ENCODE results near the gene DCAF4L1.

DCAF4L1 gene

GRCh38 chr4:41981456-41981855, at the start of gene DCAF4L1:
TSS of gene DCAF4L1 (plus strand) at chr4:41981756. CDS start at chr4:41981793, 37 bp downstream.
- DNase-seq, result no peak

GRCh38 chr4:41932988-41933387, 48.6 kb upstream of the DCAF4L1 start:
- no peak for DNase-seq

GRCh38 chr4:41933997-41934503, 47.5 kb upstream of the DCAF4L1 start:
- DNase-seq, result no peak

GRCh38 chr4:41934514-41934900, 47.0 kb upstream of the DCAF4L1 start:
- DNase-seq, result no peak

- DNase-seq, result peak; percentile 84
Measured at GRCh38 chr4:41934901-41935651, 46.5 kb upstream of the DCAF4L1 start, which contains the start of gene TMEM33. TSS of gene TMEM33 (plus strand) at chr4:41935429. CDS start at chr4:41935485, 56 bp downstream.

GRCh38 chr4:41935652-41936021, 45.9 kb upstream of the DCAF4L1 start:
- no peak for DNase-seq

- no peak for DNase-seq
Measured at GRCh38 chr4:41939016-41939626, 42.4 kb upstream of the DCAF4L1 start.

GRCh38 chr4:41940834-41941233, 40.7 kb upstream of the DCAF4L1 start:
- no peak for DNase-seq

- DNase-seq, result no peak
Measured at GRCh38 chr4:41943506-41943905, 38.0 kb upstream of the DCAF4L1 start.

GRCh38 chr4:41944089-41944488, 37.5 kb upstream of the DCAF4L1 start:
- DNase-seq, result no peak

- no peak for DNase-seq
Measured at GRCh38 chr4:41949531-41949930, 32.0 kb upstream of the DCAF4L1 start.

- DNase-seq, result peak; percentile 41
Measured at GRCh38 chr4:41957634-41958033, 23.9 kb upstream of the DCAF4L1 start.

- DNase-seq, result peak; percentile 33
Measured at GRCh38 chr4:41963105-41963504, 18.5 kb upstream of the DCAF4L1 start.

GRCh38 chr4:41964401-41964800, 17.2 kb upstream of the DCAF4L1 start:
- no peak for DNase-seq

- no peak for DNase-seq
Measured at GRCh38 chr4:41967392-41967791, 14.2 kb upstream of the DCAF4L1 start.

- DNase-seq, result no peak
Measured at GRCh38 chr4:41969671-41970070, 11.9 kb upstream of the DCAF4L1 start.

- no peak for DNase-seq
Measured at GRCh38 chr4:41975341-41975740, 6.2 kb upstream of the DCAF4L1 start.

GRCh38 chr4:41976775-41977516, 4.6 kb upstream of the DCAF4L1 start:
- no peak for DNase-seq

- DNase-seq, result no peak
Measured at GRCh38 chr4:41977709-41978108, 3.8 kb upstream of the DCAF4L1 start.

- no peak for DNase-seq
Measured at GRCh38 chr4:41982716-41983115, 1.2 kb downstream of the DCAF4L1 start.

- no peak for DNase-seq
Measured at GRCh38 chr4:41985151-41985550, 3.6 kb downstream of the DCAF4L1 start.

GRCh38 chr4:41989994-41990364, 8.4 kb downstream of the DCAF4L1 start:
- DNase-seq, result no peak

- peak; percentile 96 for DNase-seq
Measured at GRCh38 chr4:41990365-41991111, 9.0 kb downstream of the DCAF4L1 start, which contains the start of gene SLC30A9. TSS of gene SLC30A9 (plus strand) at chr4:41990530. CDS start at chr4:41990652, 122 bp downstream.

All from CD4-positive, alpha-beta T cell treated with Interleukin-17A for 1 hour (primary cell).